Measurements from ENCODE around the gene SEMA3F.

DNA sequence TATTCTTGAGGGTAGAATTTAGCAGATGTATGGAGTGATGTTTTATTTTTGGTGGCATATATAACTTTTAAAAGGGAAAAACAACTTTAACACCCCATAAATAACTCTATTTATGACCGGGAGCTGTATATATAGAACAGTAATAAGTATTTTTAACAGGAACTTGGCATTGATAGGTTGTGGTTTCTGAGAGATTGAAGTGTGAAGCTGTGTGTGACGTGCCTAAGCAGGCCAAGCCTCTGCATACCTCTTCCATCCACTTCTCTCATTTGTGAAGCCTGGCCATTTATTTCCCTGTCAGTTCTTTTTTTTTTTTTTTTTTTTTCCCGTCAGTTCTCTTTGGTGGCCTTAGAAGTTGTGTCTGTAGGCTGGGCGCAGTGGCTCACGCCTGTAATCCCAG, 43.4 kb upstream of the SEMA3F start:
- TF ChIP-seq CTCF (IDR thresholded peaks at IDR 0.05) (no peak), TCF7L2 (IDR thresholded peaks at IDR 0.05; ENCODE audit: low read depth, low read length) (no peak)
